WTC11 (cell line): ENCODE measurements around the gene GSDMA. TPM values are rescaled to one million over a fixed set of nuclear protein-coding genes. Genes with fewer than 3 reads are reported as not detected.

Experiments
- ATAC-seq: fragments of 200-7000 bp; cut with Tn5 transposase; 2 replicates; pipeline ENCODE4 v1.10.0; 2021; ENCODE audit warnings: mild to moderate bottlenecking, moderate library complexity
- CTCF ChIA-PET: fragments of 300-600 bp; sonication (Branson Sonifier 250); formaldehyde crosslinking; loops from one replicate; lab custom pipeline; 2021; ENCODE audit warnings: antibody characterized with exemption; lab: Charles Lee
- POLR2A ChIA-PET: fragments of 350-600 bp; sonication (Branson Sonifier 250); formaldehyde crosslinking; loops from one replicate; lab custom pipeline; 2021; ENCODE audit warnings: antibody characterized with exemption; lab: Charles Lee
- DNase-seq: peaks from one replicate; pipeline ENCODE4 v3.0.0; 2021; ENCODE audit warnings: low spot score
- H3K27ac Mint-ChIP-seq: 2 replicates; pipeline ENCODE4 v1.8.0; 2021; ENCODE audit warnings: mixed read lengths
- H3K27me3 Mint-ChIP-seq: 2 replicates; pipeline ENCODE4 v1.8.0; 2021; ENCODE audit warnings: low read depth, mild to moderate bottlenecking, moderate library complexity, mixed read lengths
- H3K36me3 Mint-ChIP-seq: 2 replicates; pipeline ENCODE4 v1.8.0; 2021; ENCODE audit warnings: mixed read lengths
- H3K4me1 Mint-ChIP-seq: 2 replicates; pipeline ENCODE4 v1.8.0; 2022; ENCODE audit warnings: mixed read lengths
- H3K4me3 Mint-ChIP-seq: 2 replicates; pipeline ENCODE4 v1.8.0; 2021; ENCODE audit warnings: mild to moderate bottlenecking, moderate library complexity, mixed read lengths
- H3K9me3 Mint-ChIP-seq: 2 replicates; pipeline ENCODE4 v1.8.0; 2021; ENCODE audit warnings: mixed read lengths
- ATF1 ChIP-seq: sonication (generic); formaldehyde crosslinking; IDR thresholded peaks from 2 replicates; pipeline ENCODE4 v1.8.1; 2023; ENCODE audit warnings: mild to moderate bottlenecking, moderate library complexity, missing genetic modification reagents
- CREB1 ChIP-seq: sonication (generic); formaldehyde crosslinking; IDR thresholded peaks from 2 replicates; pipeline ENCODE4 v1.8.0; 2023; ENCODE audit warnings: mild to moderate bottlenecking, missing genetic modification reagents
- EMX1 ChIP-seq: fragments of 250-450 bp; sonication (Bioruptor Pico); IDR thresholded peaks from 2 replicates; pipeline ENCODE4 v1.8.0; 2021; ENCODE audit warnings: mild to moderate bottlenecking
- ETV6 ChIP-seq: sonication (generic); formaldehyde crosslinking; IDR thresholded peaks from 2 replicates; pipeline ENCODE4 v1.8.1; 2022; ENCODE audit warnings: mild to moderate bottlenecking, missing genetic modification reagents
- FOXP1 ChIP-seq: sonication (generic); formaldehyde crosslinking; IDR thresholded peaks from 2 replicates; pipeline ENCODE4 v1.8.0; 2022; ENCODE audit warnings: missing genetic modification reagents, mild to moderate bottlenecking, moderate library complexity, borderline replicate concordance
- GRHL2 ChIP-seq: fragments of 250-450 bp; sonication (Bioruptor Pico); IDR thresholded peaks from 2 replicates; pipeline ENCODE4 v1.8.0; 2022; ENCODE audit warnings: mild to moderate bottlenecking, moderate library complexity; ENCODE audit not compliant: insufficient replicate concordance, severe bottlenecking
- GTF2I ChIP-seq: fragments of 250-450 bp; sonication (Bioruptor Pico); conservative IDR thresholded peaks from 2 replicates; pipeline ENCODE4 v1.4.0; 2021; ENCODE audit warnings: mild to moderate bottlenecking
- JAZF1 ChIP-seq: fragments of 250-450 bp; sonication (Bioruptor Pico); IDR thresholded peaks from 2 replicates; pipeline ENCODE4 v1.9.0; 2021; ENCODE audit warnings: moderate library complexity, mild to moderate bottlenecking, inconsistent platforms
- JUN ChIP-seq: sonication (generic); formaldehyde crosslinking; IDR thresholded peaks from 2 replicates; pipeline ENCODE4 v1.8.0; 2023; ENCODE audit warnings: mild to moderate bottlenecking, missing genetic modification reagents
- NFATC4 ChIP-seq: fragments of 250-450 bp; sonication (Bioruptor Pico); IDR thresholded peaks from 2 replicates; pipeline ENCODE4 v1.9.0; 2021; ENCODE audit warnings: mild to moderate bottlenecking
- RELA ChIP-seq: sonication (generic); formaldehyde crosslinking; IDR thresholded peaks from 2 replicates; pipeline ENCODE4 v1.8.1; 2022; ENCODE audit warnings: missing genetic modification reagents, mild to moderate bottlenecking, borderline replicate concordance
- TEAD1 ChIP-seq: sonication (generic); formaldehyde crosslinking; IDR thresholded peaks from 2 replicates; pipeline ENCODE4 v1.8.0; 2022; ENCODE audit warnings: mild to moderate bottlenecking, missing genetic modification reagents
- TEAD4 ChIP-seq: sonication (generic); formaldehyde crosslinking; IDR thresholded peaks from 2 replicates; pipeline ENCODE4 v1.8.0; 2022; ENCODE audit warnings: mild to moderate bottlenecking, missing genetic modification reagents
- ZBTB21 ChIP-seq: sonication (generic); formaldehyde crosslinking; IDR thresholded peaks from 2 replicates; pipeline ENCODE4 v1.8.1; 2023; ENCODE audit warnings: mild to moderate bottlenecking, missing genetic modification reagents, borderline replicate concordance
- ZNF416 ChIP-seq: fragments of 250-450 bp; sonication (Bioruptor Pico); IDR thresholded peaks from 2 replicates; pipeline ENCODE4 v1.9.0; 2021; ENCODE audit warnings: mild to moderate bottlenecking, inconsistent platforms
- total RNA-seq: library from RNA; stranded (reverse); gene quantifications from 3 replicates; pipeline ENCODE4 v1.2.3, GENCODE V29; 2021
- TF ChIP-seq, protein P1 (sequence below): sonication (generic); formaldehyde crosslinking; IDR thresholded peaks from 2 replicates; pipeline ENCODE4 v1.8.1; 2023; ENCODE audit warnings: mild to moderate bottlenecking, missing genetic modification reagents
- TF ChIP-seq, protein P2 (sequence below): fragments of 250-450 bp; sonication (Bioruptor Pico); IDR thresholded peaks from 2 replicates; pipeline ENCODE4 v2.1.2; 2022; ENCODE audit warnings: mild to moderate bottlenecking, moderate library complexity
- TF ChIP-seq, protein P3 (sequence below): sonication (generic); formaldehyde crosslinking; IDR thresholded peaks from 2 replicates; pipeline ENCODE4 v1.8.1; 2023; ENCODE audit warnings: mild to moderate bottlenecking, missing genetic modification reagents, moderate library complexity
- TF ChIP-seq, protein P4 (sequence below): fragments of 250-450 bp; sonication (Bioruptor Pico); conservative IDR thresholded peaks from 2 replicates; pipeline ENCODE4 v1.9.0; 2021; ENCODE audit warnings: mild to moderate bottlenecking
- TF ChIP-seq, protein P5 (sequence below): sonication (generic); formaldehyde crosslinking; IDR thresholded peaks from 2 replicates; pipeline ENCODE4 v1.8.0; 2023; ENCODE audit warnings: mild to moderate bottlenecking, missing genetic modification reagents

The GSDMA gene
- total RNA-seq, 1 experiment from 2014 or later, result not detected

DNA sequence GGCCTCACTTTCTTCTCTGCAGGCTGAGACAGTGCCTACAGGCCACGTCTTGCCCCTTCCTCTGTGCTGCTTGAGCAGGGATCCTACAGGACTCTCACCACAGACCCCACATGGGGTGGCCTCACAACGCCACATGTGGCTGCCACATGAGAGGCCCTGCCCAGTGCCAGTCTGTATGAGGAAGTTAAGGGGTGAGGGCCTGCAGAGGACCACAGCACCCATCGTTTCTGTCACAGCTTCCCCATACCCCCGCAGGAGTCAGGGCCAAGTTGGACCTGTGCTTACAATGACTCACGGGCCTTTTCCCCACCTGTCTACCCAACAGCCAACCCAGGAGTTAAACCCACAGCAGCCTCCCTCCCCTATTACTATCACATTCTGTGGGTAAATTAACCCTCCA lies 41.5 kb upstream of the GSDMA start:
- Mint-ChIP-seq H3K36me3 (peaks cover 20% of the 10 kb centered on the region), H3K27me3 (no peaks in the 10 kb centered on the region), H3K4me3 (no peak overlapping the region), H3K27ac (no peak overlapping the region), H3K4me1 (peaks cover 23% of the 10 kb centered on the region), H3K9me3 (no peaks in the 10 kb centered on the region)
- ATAC-seq (no peak), DNase-seq (no peak)
- TF ChIP-seq ZBTB21 (CRISPR knock-in tag), result no peak
- no peak for TF ChIP-seq FOXP1
- TF ChIP-seq JUN (CRISPR knock-in tag), result no peak
- TF ChIP-seq GRHL2, result no peak
- TF ChIP-seq ATF1, result no peak
- no peak for TF ChIP-seq RELA (CRISPR knock-in tag)
- TF ChIP-seq, protein P1, sequence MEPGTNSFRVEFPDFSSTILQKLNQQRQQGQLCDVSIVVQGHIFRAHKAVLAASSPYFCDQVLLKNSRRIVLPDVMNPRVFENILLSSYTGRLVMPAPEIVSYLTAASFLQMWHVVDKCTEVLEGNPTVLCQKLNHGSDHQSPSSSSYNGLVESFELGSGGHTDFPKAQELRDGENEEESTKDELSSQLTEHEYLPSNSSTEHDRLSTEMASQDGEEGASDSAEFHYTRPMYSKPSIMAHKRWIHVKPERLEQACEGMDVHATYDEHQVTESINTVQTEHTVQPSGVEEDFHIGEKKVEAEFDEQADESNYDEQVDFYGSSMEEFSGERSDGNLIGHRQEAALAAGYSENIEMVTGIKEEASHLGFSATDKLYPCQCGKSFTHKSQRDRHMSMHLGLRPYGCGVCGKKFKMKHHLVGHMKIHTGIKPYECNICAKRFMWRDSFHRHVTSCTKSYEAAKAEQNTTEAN (CRISPR knock-in tag), result no peak
- no peak for TF ChIP-seq GTF2I (CRISPR knock-in tag)
- no peak for TF ChIP-seq TEAD1 (CRISPR knock-in tag)
- no peak for TF ChIP-seq TEAD4
- TF ChIP-seq NFATC4 (CRISPR knock-in tag), result no peak
- no peak for TF ChIP-seq ETV6 (CRISPR knock-in tag)
- TF ChIP-seq, protein P2, sequence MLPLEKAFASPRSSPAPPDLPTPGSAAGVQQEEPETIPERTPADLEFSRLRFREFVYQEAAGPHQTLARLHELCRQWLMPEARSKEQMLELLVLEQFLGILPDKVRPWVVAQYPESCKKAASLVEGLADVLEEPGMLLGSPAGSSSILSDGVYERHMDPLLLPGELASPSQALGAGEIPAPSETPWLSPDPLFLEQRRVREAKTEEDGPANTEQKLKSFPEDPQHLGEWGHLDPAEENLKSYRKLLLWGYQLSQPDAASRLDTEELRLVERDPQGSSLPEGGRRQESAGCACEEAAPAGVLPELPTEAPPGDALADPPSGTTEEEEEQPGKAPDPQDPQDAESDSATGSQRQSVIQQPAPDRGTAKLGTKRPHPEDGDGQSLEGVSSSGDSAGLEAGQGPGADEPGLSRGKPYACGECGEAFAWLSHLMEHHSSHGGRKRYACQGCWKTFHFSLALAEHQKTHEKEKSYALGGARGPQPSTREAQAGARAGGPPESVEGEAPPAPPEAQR (CRISPR knock-in tag), result no peak
- TF ChIP-seq EMX1 (CRISPR knock-in tag), result no peak
- TF ChIP-seq, protein P3, sequence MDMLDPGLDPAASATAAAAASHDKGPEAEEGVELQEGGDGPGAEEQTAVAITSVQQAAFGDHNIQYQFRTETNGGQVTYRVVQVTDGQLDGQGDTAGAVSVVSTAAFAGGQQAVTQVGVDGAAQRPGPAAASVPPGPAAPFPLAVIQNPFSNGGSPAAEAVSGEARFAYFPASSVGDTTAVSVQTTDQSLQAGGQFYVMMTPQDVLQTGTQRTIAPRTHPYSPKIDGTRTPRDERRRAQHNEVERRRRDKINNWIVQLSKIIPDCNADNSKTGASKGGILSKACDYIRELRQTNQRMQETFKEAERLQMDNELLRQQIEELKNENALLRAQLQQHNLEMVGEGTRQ (CRISPR knock-in tag), result no peak
- no peak for TF ChIP-seq CREB1 (CRISPR knock-in tag)
- TF ChIP-seq, protein P4, sequence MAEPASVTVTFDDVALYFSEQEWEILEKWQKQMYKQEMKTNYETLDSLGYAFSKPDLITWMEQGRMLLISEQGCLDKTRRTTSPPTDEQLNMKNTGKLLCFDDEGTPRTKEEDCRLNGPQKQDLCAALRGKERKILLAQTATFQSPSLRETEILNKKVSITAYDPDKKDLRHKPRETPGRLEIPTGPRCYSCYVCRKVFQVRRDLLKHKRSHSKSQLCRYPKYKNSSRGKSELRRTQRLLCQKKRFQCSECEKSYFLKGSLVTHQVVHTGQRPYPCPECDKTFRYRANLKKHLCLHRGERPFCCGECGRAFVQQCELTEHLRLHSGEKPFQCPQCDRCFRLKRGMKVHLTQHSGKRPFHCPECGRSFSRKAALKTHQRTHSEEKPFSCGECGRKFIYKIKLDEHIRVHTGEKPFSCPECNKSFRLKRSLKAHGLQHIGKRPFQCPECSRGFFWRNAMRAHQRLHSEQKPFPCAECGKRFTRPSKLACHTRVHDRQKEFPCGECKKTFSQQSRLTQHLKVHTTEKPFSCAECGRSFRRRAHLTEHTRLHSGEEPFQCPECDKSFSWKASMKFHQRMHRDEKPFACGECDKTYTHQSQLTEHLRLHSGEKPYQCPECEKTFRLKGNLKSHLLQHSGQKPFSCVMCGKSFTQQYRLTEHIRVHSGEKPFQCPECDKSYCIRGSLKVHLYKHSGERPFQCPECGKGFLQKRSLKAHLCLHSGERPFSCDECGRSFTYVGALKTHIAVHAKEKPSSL (CRISPR knock-in tag), result no peak
- no peak for TF ChIP-seq JAZF1 (CRISPR knock-in tag)
- TF ChIP-seq ZNF416 (CRISPR knock-in tag), result no peak
- POLR2A ChIA-PET, result no interaction called here
- CTCF ChIA-PET, result no interaction called here

DNA sequence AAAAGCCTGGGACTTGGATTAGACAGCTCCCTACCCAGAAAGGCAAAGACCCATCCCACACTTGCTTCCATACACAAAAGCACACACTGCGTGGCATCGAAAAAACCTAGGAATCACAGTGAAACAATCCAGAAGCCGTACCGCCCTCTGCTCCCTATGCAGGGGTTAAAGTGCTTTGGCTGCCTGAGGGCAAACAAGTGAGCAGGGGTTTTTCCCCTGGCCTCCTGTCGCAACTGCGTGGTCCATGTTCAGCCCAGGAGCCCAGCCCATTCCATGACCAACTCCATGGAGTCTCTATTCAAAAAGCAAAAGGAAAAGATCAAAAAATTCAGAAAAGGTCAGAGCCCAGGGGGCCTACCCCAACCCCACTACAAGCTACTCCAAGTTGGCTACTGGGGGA lies 40.8 kb upstream of the GSDMA start:
- CTCF ChIA-PET, result no interaction called here
- no peak overlapping the region for H3K4me3 Mint-ChIP-seq
- TF ChIP-seq TEAD4, result no peak
- TF ChIP-seq, protein P5, sequence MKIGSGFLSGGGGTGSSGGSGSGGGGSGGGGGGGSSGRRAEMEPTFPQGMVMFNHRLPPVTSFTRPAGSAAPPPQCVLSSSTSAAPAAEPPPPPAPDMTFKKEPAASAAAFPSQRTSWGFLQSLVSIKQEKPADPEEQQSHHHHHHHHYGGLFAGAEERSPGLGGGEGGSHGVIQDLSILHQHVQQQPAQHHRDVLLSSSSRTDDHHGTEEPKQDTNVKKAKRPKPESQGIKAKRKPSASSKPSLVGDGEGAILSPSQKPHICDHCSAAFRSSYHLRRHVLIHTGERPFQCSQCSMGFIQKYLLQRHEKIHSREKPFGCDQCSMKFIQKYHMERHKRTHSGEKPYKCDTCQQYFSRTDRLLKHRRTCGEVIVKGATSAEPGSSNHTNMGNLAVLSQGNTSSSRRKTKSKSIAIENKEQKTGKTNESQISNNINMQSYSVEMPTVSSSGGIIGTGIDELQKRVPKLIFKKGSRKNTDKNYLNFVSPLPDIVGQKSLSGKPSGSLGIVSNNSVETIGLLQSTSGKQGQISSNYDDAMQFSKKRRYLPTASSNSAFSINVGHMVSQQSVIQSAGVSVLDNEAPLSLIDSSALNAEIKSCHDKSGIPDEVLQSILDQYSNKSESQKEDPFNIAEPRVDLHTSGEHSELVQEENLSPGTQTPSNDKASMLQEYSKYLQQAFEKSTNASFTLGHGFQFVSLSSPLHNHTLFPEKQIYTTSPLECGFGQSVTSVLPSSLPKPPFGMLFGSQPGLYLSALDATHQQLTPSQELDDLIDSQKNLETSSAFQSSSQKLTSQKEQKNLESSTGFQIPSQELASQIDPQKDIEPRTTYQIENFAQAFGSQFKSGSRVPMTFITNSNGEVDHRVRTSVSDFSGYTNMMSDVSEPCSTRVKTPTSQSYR (CRISPR knock-in tag), result no peak
- POLR2A ChIA-PET, result no interaction called here
- no peaks in the 10 kb centered on the region for H3K9me3 Mint-ChIP-seq
- ATAC-seq (no peak), DNase-seq (no peak)
- H3K27ac Mint-ChIP-seq, result no peak overlapping the region
- no peaks in the 10 kb centered on the region for H3K27me3 Mint-ChIP-seq
- H3K4me1 Mint-ChIP-seq, result peaks cover 25% of the 10 kb centered on the region
- H3K36me3 Mint-ChIP-seq, result peaks cover 20% of the 10 kb centered on the region
